Epidermal melanocyte (primary cell): Measurements from ENCODE around the gene IRF2BP1.
"Not testable (repeated sequence)": the region's sequence is repeated elsewhere in the genome, so short reads cannot be mapped to it uniquely, and the experiment has no call there.

Source experiments
- DNase-seq: peaks from one replicate; pipeline ENCODE4 v3.0.0; 2011; ENCODE audit warnings: low spot score; ENCODE audit not compliant: insufficient read length

Gene IRF2BP1

DNA sequence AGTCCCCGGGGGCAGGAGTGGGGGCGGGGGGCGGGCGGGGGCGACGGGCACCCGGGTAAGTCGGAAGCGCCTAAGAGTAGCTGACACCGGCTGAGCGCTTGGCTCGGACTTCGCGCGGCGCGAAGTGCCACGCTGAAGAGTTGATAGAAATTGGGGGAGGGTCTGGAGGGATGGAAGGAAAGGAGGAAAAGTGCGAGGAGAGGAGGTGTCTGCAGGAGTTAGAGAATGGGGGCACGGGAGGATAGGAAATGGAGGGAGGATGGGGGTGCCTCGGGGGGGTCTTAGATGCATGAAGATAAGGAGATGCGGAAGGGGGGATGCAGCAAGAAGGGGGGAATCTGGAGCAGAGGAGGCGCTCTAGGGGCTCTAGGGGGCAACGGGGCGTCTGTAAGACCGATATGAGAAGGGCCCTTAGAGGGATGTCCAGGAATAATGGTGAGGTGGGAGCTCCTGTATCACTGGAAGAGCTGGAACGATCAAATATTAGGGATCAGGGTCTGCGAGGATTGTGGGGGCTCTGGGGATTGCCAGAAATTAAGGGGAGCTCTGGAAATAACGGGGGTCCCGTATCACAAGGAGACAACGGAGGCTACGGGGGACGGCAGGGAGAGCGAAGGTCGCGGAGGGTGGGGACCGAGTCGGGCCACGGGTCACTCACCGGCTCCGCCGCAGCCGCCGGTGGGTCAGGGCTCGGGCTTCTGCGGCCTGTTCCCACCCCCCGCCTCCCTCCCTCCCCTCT lies 16.1 kb upstream of the IRF2BP1 start, which contains the start of gene MYPOP:
MYPOP (minus strand) TSS at position 702 of the 739 bp plus-strand sequence. CDS start 840 bp downstream, outside the sequence.
- DNase-seq = peak; percentile 13

DNA sequence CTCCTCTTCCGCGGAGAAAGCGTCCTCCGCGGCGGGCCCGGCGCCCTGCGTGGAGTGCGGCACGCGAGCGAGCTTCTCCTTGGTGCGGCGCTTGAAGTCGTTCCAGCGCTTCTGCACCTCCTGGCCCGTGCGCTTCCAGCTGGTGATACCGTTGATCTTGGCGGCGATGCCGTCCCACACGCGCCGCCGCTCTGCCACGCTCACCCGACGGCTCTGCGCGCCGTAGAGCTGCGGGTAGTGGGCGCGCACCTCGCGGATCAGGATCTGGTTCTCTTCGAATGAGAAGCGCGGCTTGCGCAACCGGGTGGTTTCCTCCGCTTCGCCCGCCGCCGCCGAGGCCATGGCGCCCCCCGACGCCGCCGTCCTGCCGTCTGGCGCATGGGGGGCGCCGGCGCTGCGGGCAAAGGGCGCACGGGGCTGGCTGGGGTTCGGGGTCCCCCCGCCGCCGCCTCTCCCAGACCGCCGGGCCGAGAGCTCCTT lies 15.5 kb upstream of the IRF2BP1 start:
- peak; percentile 29 for DNase-seq

- peak; percentile 9 for DNase-seq
These were observed 14.9 kb upstream of the IRF2BP1 start for GRCh38 chr19:45900738-45901431.

GRCh38 chr19:45899919-45900589 lies 14.1 kb upstream of the IRF2BP1 start:
- DNase-seq = no peak

- DNase-seq = no peak
These were observed 13.3 kb upstream of the IRF2BP1 start for GRCh38 chr19:45899253-45899652.

GRCh38 chr19:45897261-45897812 lies 11.4 kb upstream of the IRF2BP1 start:
- DNase-seq = no peak

DNA sequence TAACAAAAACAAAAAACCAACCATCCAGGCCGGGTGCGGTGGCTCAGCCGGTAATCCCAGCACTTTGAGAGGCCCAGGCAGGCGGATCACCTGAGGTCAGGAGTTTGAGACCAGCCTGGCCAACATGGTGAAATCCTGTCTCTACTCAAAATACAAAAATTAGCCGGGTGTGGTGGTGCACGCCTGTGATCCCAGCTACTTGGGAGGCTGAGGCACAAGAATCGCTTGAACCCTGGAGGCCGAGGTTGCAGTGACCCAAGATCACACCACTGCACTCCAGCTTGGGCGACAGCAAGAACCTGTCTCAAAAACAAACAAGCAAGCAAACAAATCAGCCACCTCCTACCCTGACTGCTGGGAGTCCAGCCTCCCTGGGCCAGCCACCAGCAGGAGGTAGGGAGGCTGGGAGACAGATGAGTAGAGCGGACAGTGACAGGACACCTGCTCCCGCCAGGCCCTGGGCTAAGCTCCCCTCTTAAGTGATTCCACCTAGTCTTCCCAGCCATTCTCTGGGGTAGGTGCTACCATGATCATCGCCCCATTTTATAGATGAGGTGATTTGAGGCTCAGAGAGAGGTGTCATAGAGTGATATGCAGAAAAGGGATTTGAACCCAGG lies 10.2 kb upstream of the IRF2BP1 start:
- DNase-seq = not testable (repeated sequence)

- no peak for DNase-seq
These were observed 9.6 kb upstream of the IRF2BP1 start for GRCh38 chr19:45895519-45895972.

DNA sequence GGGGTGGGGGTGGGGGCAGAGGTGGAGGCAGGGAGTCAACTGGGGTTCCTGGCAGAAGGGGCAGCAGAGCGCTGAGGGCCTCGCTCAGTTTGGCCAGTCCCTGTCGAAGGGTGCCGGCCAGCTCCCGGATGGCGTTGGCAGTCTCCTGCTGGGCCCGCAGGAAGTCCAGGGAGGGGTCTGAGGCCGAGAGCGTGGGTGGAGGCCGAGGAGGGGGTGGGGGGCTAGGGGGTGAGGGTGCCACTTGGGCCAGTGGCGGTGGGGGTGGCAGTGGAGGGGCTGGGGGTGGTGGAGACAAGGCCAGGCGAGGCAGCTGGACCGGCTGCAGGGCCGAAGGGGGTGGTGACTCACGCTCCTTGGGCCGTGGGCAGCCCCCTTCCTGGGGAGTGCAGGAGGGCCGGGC lies 4.9 kb upstream of the IRF2BP1 start:
- DNase-seq = no peak

- DNase-seq = no peak
These were observed 3.4 kb upstream of the IRF2BP1 start for GRCh38 chr19:45889210-45889885.

- no peak for DNase-seq
These were observed 1.3 kb upstream of the IRF2BP1 start for GRCh38 chr19:45887200-45887710.

DNA sequence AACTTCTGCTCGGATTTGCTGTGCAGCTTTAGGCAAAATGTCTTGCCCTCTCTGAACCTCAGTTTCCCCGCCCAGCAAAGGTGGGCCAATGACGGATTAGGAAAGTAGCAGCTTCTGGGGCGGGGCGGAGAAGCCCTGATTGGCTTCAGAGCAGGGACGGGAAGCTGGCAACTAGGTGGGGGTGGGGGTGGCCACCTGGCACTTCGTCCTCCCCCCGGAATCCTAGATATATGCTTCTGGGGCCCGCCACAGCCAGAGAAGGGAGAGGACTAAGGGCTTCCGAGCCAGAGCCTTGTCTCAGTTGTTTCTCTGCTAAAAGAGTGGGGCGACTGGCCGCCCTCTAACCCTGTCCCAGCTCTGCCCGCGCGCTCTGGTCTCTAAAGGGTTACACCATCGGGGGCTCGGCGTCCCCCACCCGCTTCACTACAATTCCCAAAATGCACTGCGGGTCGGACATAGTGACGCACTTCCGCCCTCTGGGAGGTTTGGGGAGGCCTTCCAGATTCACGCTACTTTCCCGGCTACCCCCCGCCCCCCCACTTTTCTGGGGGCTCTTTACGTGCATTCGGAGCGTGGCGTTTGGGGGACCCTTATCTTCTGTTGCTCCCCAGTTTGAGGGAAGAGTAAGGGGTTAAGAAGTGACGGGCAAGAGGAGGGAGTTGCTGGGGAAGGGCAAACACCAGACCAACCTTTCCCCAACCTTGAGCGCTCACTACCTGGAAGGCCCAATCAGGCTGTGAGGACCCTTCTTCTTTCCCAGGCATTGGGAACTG lies 672 bp upstream of the IRF2BP1 start:
- peak; percentile 99 for DNase-seq

- no peak for DNase-seq
These were observed 1.0 kb downstream of the IRF2BP1 start for GRCh38 chr19:45884682-45885555.

DNA sequence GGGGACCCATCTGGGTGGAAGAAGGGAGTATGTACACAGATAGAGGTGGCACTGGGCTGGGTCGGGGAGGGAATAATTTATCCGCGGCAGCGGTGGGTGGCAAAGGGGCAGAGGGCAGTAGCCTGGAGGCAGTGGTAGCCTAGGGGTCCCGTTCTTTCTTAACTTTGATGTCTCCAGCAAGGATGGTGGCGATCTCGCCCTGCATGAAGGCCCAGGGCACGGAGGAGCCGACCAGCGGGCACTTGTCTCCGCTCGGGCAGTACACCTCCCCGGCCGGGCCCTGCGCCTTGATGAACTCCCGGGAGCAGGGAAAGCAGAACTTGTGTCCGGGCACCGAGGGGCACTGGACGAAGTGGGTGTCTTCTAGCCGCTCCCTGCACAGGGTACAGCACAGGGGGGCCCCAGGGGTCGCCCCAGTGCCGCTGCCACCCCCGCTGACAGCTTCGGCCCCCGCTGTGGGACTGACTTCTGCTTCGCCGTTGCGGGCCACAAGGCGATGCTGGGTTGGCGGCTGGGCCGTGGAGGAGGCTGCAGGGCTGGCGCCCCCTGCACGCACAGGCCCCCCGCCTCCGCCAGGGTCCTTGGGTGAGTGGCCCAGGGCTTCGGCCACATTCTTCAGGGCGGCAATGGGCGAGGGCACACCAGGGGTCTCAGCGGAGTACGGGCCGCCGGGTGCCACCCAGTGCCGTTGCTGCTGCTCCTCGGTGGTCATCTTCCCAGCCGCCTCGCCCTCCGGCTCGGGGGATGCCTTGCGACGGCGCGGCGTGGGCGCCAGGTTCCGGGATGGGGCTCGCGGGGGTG lies 1.9 kb downstream of the IRF2BP1 start:
- DNase-seq = no peak

DNA sequence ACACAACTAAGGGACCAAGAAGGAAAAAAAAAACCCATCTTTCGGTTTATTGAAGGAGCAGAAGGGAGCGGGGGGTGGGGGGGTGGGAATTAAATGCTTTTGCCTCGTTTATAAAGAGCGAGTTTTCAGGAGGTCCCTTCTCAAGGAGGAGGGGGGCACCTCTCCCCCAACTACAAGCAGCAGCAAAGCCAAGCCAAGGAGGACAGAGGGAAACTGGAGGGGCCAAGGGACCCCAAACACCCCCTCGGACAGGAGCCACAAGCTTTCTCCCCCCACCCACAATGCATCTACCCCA lies 2.4 kb downstream of the IRF2BP1 start:
- no peak for DNase-seq

DNA sequence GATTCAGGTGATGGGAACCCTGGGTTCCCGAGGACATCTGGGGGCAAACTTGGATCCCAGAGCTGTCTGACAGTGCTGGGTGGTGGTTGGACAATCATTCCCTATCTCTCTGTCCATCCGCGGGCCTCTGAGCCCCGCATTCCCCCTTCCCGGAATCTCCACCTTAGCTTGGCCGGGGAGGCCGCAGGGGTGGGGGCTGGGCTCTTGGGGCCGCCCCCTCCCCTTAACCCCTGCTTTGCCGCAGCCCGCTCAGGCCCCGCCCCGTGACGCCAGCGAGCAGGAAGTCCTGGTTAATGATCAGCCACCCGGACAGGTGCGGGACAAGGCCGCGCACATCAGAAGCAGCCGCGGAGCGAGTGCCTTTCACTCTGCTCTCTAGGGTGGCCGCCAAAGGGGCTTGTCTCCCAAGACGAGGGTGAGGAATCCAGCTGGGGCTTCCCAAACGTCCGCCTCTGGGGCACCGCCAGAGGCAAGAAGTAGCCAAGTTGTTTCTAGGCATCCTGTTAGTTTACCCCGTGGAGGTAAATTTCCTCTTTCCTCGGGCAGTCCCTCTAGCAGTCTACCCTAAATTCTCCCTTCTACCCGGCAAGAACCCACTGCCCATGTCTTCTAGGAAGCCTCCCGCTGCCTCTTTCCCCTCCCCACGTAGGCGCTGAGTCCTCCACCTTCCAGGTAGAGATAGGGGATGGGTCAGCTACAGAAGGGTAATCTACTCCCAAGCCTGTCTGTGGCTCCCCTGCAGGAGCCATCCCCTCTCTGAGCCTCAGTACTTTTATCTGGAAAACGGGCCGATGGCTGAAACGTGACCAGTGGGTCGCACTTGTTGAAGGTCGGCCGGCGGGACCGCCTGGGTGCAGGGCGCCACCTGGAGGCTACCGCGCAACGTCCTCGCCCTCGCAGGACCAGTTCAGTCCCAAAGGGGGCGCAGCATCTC lies 3.0 kb downstream of the IRF2BP1 start:
- DNase-seq = peak; percentile 88
